ENCODE measurements around the gene DIP2C. TPM values are rescaled to one million over a fixed set of nuclear protein-coding genes. Genes with fewer than 3 reads are reported as not detected.

Gene DIP2C
- total and polyA plus RNA-seq, 3 donors from 2014 or later: 14.9 to 43.4 (median 30.1) TPM

DNA sequence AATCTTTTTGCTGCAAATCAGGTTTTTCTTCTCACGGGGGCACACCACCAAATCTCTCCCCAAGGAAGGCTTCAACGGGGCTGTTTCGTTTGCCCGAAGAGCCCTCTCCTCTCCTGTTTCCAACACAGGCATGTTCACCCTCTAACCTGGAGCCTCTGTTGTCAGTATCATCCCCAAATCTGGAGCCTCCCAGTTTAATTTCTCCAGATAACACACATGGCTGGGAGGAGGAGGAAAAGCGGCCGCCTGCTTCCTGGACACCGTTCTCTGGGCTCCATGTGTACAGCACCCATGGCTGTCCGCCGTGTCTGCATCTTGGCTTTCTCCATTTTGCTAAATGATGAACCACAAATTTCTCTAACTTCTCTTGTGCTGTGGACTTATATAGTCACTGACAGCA lies 214.5 kb downstream of the DIP2C start:
- Histone ChIP-seq H3K27ac (no peak overlapping the region), H3K36me3 (ENCODE audit: low read depth, missing control alignments) (no peaks in the 10 kb centered on the region), H3K27me3 (no peaks in the 10 kb centered on the region), H3K4me3 (no peak overlapping the region), H3K9me3 (no peaks in the 10 kb centered on the region), H3K4me1 (no peaks in the 10 kb centered on the region)
- 85 to 92% methylated on average over 9 of the region's 9 CpGs for WGBS, 2 donors
- DNase-seq: no peak
- intact Hi-C loops (cut with DNase I; ENCODE audit: low total_unique reads): no loop called here
- no peak for TF ChIP-seq POLR2A (IDR thresholded peaks at IDR 0.05)
- TF ChIP-seq, protein P1, sequence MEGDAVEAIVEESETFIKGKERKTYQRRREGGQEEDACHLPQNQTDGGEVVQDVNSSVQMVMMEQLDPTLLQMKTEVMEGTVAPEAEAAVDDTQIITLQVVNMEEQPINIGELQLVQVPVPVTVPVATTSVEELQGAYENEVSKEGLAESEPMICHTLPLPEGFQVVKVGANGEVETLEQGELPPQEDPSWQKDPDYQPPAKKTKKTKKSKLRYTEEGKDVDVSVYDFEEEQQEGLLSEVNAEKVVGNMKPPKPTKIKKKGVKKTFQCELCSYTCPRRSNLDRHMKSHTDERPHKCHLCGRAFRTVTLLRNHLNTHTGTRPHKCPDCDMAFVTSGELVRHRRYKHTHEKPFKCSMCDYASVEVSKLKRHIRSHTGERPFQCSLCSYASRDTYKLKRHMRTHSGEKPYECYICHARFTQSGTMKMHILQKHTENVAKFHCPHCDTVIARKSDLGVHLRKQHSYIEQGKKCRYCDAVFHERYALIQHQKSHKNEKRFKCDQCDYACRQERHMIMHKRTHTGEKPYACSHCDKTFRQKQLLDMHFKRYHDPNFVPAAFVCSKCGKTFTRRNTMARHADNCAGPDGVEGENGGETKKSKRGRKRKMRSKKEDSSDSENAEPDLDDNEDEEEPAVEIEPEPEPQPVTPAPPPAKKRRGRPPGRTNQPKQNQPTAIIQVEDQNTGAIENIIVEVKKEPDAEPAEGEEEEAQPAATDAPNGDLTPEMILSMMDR (IDR thresholded peaks at IDR 0.05): no peak

DNA sequence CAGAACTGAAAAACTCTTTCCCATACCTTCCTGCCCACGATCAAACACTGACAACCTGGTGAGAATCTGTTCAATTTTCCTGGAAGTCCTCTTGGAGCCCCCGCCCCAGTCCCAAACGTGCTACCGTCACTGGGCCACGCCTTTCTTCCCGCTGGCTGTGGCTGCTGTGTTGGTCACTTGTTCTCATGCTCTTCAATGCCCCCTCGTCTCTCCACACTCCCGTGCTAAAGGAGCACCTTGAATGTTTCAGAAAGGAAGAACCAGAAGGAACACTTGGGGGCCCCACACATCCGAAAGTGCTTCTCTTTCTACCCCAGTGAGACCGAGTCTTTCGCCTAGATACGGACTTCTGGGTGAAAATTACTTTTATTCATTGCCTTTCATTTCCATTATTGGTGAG lies 215.1 kb downstream of the DIP2C start:
- no peaks in the 10 kb centered on the region for H3K36me3 ChIP-seq (ENCODE audit: low read depth, missing control alignments)
- H3K9me3 ChIP-seq: no peaks in the 10 kb centered on the region
- 94 to 95% methylated on average over 12 of the region's 12 CpGs for WGBS, 2 donors
- no peak for TF ChIP-seq POLR2A (IDR thresholded peaks at IDR 0.05)
- TF ChIP-seq, protein P1 (IDR thresholded peaks at IDR 0.05): no peak
- no peak overlapping the region for H3K27ac ChIP-seq
- DNase-seq: no peak
- no peaks in the 10 kb centered on the region for H3K27me3 ChIP-seq
- intact Hi-C loops (cut with DNase I; ENCODE audit: low total_unique reads): no loop called here
- H3K4me3 ChIP-seq: no peak overlapping the region
- H3K4me1 ChIP-seq: no peaks in the 10 kb centered on the region

GRCh38 chr10:472241-472910 lies 217.1 kb downstream of the DIP2C start:
- Histone ChIP-seq H3K9me3 (no peaks in the 10 kb centered on the region), H3K36me3 (ENCODE audit: low read depth, missing control alignments) (no peaks in the 10 kb centered on the region), H3K27ac (no peak overlapping the region), H3K27me3 (no peaks in the 10 kb centered on the region), H3K4me3 (no peak overlapping the region), H3K4me1 (no peaks in the 10 kb centered on the region)
- no peak for TF ChIP-seq POLR2A (IDR thresholded peaks at IDR 0.05)
- TF ChIP-seq, protein P1 (IDR thresholded peaks at IDR 0.05): no peak
- no peak for DNase-seq
- intact Hi-C loops (cut with DNase I; ENCODE audit: low total_unique reads): no loop called here
- WGBS, 2 donors: 93 to 95% methylated on average over 30 to 31 of the region's 31 CpGs

GRCh38 chr10:470339-471003 lies 219.0 kb downstream of the DIP2C start:
- H3K4me3 ChIP-seq: no peak overlapping the region
- intact Hi-C loops (cut with DNase I; ENCODE audit: low total_unique reads): no loop called here
- no peak overlapping the region for H3K27ac ChIP-seq
- no peaks in the 10 kb centered on the region for H3K27me3 ChIP-seq
- 94 to 96% methylated on average over 20 of the region's 20 CpGs for WGBS, 2 donors
- no peaks in the 10 kb centered on the region for H3K36me3 ChIP-seq (ENCODE audit: low read depth, missing control alignments)
- DNase-seq: no peak
- H3K9me3 ChIP-seq: no peaks in the 10 kb centered on the region
- TF ChIP-seq POLR2A (IDR thresholded peaks at IDR 0.05): no peak
- TF ChIP-seq, protein P1 (IDR thresholded peaks at IDR 0.05): no peak
- no peaks in the 10 kb centered on the region for H3K4me1 ChIP-seq

Data from testis (tissue), 3 donors.